Testis (tissue), 3 donors: ENCODE measurements around the gene AVPR2. TPM values are rescaled to one million over a fixed set of nuclear protein-coding genes. Genes with fewer than 3 reads are reported as not detected.

Experiments
- DNase-seq: peaks from one replicate; pipeline ENCODE4 v3.0.0-alpha.2; 2019
- H3K27ac ChIP-seq, 2 donors: fragments of 200-600 bp; sonication (generic); one replicate each; pipeline ENCODE4 v1.5.1; 2019
- H3K27me3 ChIP-seq: fragments of 200-600 bp; sonication (generic); one replicate; pipeline ENCODE4 v1.5.1; 2019
- H3K36me3 ChIP-seq: fragments of 200-600 bp; sonication (generic); one replicate; pipeline ENCODE4 v1.5.1; 2017; ENCODE audit warnings: low read depth; ENCODE audit errors: missing control alignments
- H3K4me1 ChIP-seq: fragments of 200-600 bp; sonication (generic); one replicate; pipeline ENCODE4 v1.5.1; 2019
- H3K4me3 ChIP-seq, 2 donors: fragments of 200-600 bp; sonication (generic); one replicate each; pipeline ENCODE4 v1.5.1; 2017 to 2019
- H3K9me3 ChIP-seq: fragments of 200-600 bp; sonication (generic); one replicate; pipeline ENCODE4 v1.5.1; 2017
- POLR2A ChIP-seq: fragments of 450-650 bp; IDR thresholded peaks from one replicate; pipeline ENCODE4 v1.6.1; 2017; ENCODE audit warnings: antibody characterized with exemption, mild to moderate bottlenecking, moderate library complexity
- WGBS, 2 donors: methylation state at CpG; one replicate each; pipeline ENCODE4 v1.1.5; 2018; 5-methylcytosine and 5-hydroxymethylcytosine counted together
- intact Hi-C: fragments of 100-400 bp; cut with DNase I; formaldehyde crosslinking; loops from one replicate; pipeline ENCODE4 v1.15.1; 2023; ENCODE audit warnings: low total_unique reads
- polyA plus RNA-seq: library from polyadenylated mRNA; stranded (reverse); fragments of 350-450 nt; fragmentation: Illumina TruSeq; extraction: RNeasy Lipid Tissue Mini Kit (QIAGEN cat#74804); gene quantifications from one replicate; pipeline ENCODE4 v1.2.3, GENCODE V29; 2014; ENCODE audit warnings: low read depth, low replicate concordance; ENCODE audit not compliant: insufficient read depth
- total RNA-seq, 2 donors: library from RNA; depleted of rRNA; stranded (reverse); fragments of >200 nt; gene quantifications; one replicate each; pipeline ENCODE4 v1.2.3, GENCODE V29; 2016
- TF ChIP-seq, protein P1 (sequence below), 3 experiments: fragments of 450-650 bp in 2 of 3; fragments of 200-600 bp in 1 of 3; sonication (generic) in 1 of 3; IDR thresholded peaks; one replicate each; pipeline ENCODE4 v1.5.1; 2016 to 2019; ENCODE audit warnings: antibody characterized with exemption in 3 of 3, mild to moderate bottlenecking in 2 of 3, moderate library complexity in 1 of 3

The AVPR2 gene
- total and polyA plus RNA-seq, 3 donors from 2014 or later: 0.74 to 1.3 (median 1.1) TPM

DNA sequence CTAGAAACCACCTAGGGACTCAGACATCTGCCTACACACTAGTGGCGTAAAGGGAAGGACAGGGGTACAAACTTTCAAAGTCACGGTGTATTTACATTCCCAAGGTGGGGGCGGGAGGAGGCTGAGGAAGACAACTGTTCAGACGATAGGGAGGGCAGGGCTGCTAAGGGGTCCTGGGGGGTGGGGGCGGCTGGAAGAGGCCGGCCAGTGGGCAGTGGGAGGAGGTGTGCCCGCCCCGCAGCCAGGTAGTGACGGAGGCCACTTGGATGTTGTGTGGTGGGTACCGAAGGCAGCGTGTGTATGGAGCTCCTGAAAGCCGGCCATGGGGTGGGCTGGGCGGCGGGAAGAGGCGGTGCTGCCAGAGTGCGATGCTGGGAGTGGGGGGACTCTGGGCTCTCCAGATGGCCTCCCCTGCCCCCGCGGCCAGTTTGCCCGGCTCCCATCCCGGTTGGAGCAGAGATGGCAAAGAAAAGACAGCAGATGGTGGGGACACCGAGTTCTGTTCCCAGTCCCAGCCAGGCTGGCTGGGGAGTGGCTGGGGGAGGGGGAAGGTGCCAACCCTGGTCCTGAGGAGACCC, 42.7 kb upstream of the AVPR2 start:
- intact Hi-C loops: no loop called here
- Histone ChIP-seq H3K27me3 (no peaks in the 10 kb centered on the region), H3K36me3 (no peaks in the 10 kb centered on the region), H3K4me3 (no peak overlapping the region), H3K4me1 (no peaks in the 10 kb centered on the region), H3K9me3 (no peaks in the 10 kb centered on the region), H3K27ac (no peak overlapping the region)
- no peak for DNase-seq
- 67 to 76% methylated on average over 4 to 21 of the region's 21 CpGs for WGBS, 2 donors
- TF ChIP-seq POLR2A: no peak
- TF ChIP-seq, protein P1, sequence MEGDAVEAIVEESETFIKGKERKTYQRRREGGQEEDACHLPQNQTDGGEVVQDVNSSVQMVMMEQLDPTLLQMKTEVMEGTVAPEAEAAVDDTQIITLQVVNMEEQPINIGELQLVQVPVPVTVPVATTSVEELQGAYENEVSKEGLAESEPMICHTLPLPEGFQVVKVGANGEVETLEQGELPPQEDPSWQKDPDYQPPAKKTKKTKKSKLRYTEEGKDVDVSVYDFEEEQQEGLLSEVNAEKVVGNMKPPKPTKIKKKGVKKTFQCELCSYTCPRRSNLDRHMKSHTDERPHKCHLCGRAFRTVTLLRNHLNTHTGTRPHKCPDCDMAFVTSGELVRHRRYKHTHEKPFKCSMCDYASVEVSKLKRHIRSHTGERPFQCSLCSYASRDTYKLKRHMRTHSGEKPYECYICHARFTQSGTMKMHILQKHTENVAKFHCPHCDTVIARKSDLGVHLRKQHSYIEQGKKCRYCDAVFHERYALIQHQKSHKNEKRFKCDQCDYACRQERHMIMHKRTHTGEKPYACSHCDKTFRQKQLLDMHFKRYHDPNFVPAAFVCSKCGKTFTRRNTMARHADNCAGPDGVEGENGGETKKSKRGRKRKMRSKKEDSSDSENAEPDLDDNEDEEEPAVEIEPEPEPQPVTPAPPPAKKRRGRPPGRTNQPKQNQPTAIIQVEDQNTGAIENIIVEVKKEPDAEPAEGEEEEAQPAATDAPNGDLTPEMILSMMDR (IDR thresholded peaks at IDR 0.05): no peak

DNA sequence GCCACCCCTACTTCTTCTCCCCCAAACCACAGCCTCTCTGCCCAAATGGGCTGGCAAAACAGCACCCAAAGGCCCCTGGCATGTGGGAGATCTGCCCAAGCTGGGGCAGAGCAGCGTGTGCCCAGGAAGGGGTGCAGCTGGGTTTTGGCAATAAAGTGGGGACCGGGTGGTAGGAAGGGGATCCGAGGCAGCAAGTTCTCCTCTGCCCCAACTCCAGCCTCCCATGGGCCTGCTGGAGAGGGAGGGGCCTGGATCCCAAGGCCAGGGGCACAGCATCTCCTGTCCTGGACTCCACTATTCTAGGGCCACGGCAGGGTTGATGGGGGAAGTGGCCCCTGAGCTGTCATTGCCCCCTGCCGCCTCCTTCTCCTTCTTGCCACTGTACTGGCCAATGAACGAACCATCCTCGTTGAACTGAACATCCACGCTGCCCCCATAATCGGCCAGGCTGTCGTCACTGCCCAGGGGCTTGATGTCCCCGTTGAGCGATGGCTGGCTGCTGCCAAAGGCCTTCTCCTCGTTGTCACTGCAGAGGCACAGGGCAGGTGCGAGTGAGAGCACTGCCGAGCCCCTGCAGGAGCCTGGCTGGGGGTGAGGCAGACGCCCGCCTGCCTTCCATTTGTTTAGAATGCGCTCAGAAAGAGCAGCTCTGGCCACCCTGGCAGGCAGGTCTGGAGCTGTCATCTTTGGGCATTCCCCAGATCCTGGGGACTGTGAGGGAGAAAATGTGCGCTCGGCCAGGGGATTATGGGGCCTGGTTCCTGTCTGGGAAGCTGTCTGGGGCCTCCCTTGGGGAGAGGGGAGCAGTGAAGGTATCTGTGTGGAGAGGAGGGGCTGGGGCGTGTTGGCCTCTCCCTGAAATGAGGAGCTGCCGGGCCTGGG, 41.9 kb upstream of the AVPR2 start:
- Histone ChIP-seq H3K4me3 (no peak overlapping the region), H3K27ac (no peak overlapping the region), H3K9me3 (no peaks in the 10 kb centered on the region), H3K4me1 (no peaks in the 10 kb centered on the region), H3K36me3 (no peaks in the 10 kb centered on the region), H3K27me3 (no peaks in the 10 kb centered on the region)
- intact Hi-C loops: no loop called here
- WGBS, 2 donors: 86 to 93% methylated on average over 3 to 22 of the region's 22 CpGs
- DNase-seq: no peak
- no peak for TF ChIP-seq POLR2A

DNA sequence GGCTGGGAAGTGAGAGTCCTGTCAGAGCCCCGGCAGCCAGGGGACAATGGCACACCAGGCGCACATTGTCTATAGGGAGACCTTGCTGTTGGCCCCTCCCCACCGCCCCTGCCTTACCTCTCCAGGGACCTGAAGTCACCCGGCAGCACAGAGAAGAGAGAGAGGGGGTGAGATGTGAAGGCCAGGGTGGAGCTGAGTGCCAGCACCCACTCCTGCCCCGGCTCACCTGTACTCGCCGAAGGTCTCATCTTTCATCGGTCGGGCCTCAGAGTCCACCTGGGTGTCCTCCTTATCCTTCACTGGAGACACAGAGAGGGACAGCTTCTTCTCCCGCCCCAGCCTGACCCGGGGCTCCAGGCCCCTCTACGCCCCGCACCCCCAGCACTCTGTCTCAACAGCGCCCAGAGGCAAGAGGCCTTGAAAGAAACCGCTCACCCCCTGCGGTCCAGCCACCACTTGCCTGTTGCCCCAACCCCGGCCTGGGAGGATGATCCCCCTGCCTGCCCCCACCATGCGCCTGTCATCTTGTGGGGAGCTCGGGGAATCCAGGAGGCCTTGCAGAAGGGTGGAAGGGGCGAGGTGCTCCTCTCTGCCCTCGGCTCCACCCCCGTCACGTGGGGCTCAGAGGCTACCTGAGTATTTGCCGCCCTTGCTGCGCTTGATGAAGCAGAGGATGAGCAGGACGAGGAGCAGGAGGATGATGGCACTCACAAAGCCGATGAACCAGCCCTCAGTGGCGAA, 41.1 kb upstream of the AVPR2 start:
- TF ChIP-seq POLR2A: no peak
- TF ChIP-seq, protein P1 (IDR thresholded peaks at IDR 0.05): no peak
- intact Hi-C loops: no loop called here
- H3K9me3 ChIP-seq: no peaks in the 10 kb centered on the region
- H3K36me3 ChIP-seq: no peaks in the 10 kb centered on the region
- WGBS, 2 donors: 83 to 85% methylated on average over 6 to 21 of the region's 28 CpGs
- DNase-seq: no peak
- H3K4me1 ChIP-seq: no peaks in the 10 kb centered on the region
- H3K4me3 ChIP-seq: no peak overlapping the region
- H3K27me3 ChIP-seq: no peaks in the 10 kb centered on the region
- no peak overlapping the region for H3K27ac ChIP-seq

DNA sequence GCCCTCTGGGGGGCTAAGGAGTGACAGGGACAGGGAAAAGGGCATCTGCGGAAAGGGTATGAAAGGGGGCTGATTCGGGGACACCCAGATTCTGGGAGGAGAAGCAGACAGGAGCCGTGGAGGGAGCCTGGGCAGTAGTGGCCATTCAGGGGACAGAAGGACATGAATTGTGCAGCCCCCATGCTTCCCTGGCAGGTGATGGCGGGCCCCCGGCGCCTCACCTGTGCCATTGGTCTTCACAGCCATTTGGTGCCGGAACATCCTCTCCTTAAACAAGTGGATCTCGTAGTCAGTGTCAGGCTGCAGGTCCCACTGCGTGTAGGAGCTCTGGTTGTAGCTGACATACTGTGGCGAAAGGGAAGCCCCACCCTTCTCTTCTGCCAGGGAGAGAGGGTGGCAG, 40.4 kb upstream of the AVPR2 start:
- H3K27ac ChIP-seq: no peak overlapping the region
- H3K4me1 ChIP-seq: no peaks in the 10 kb centered on the region
- DNase-seq: no peak
- no peaks in the 10 kb centered on the region for H3K27me3 ChIP-seq
- no peak for TF ChIP-seq POLR2A
- TF ChIP-seq, protein P1 (IDR thresholded peaks at IDR 0.05): no peak
- H3K4me3 ChIP-seq: no peak overlapping the region
- no peaks in the 10 kb centered on the region for H3K9me3 ChIP-seq
- H3K36me3 ChIP-seq: no peaks in the 10 kb centered on the region
- 85 to 97% methylated on average over 5 to 10 of the region's 10 CpGs for WGBS, 2 donors
- intact Hi-C loops: no loop called here
